HL-60 (cell line): ENCODE data around the gene NRP2.

Experiments used
- DNase-seq, 2 experiments: peaks; one replicate each; pipeline ENCODE4 v3.0.0-alpha.2; 2010 to 2020; ENCODE audit warnings: low read depth in 1 of 2, low spot score in 1 of 2
- H3K27ac ChIP-seq: fragments of 250-450 bp; sonication (Bioruptor Pico); replicated peaks from 2 replicates; pipeline ENCODE4 v1.5.1; 2020; ENCODE audit warnings: mild to moderate bottlenecking, moderate library complexity
- H3K27me3 ChIP-seq: fragments of 250-450 bp; sonication (Bioruptor Pico); 2 replicates; pipeline ENCODE4 v1.5.1; 2021; ENCODE audit warnings: mild to moderate bottlenecking, moderate library complexity; ENCODE audit not compliant: insufficient read depth, poor library complexity, severe bottlenecking
- H3K4me3 ChIP-seq: replicated peaks from 2 replicates; pipeline ENCODE4 v1.5.1; 2011; ENCODE audit warnings: mild to moderate bottlenecking, control low read depth, low read length; ENCODE audit not compliant: insufficient read depth
- CTCF ChIP-seq: IDR thresholded peaks from one replicate; pipeline ENCODE4 v1.5.1; 2011; ENCODE audit warnings: low read length, control low read depth, inconsistent platforms; ENCODE audit not compliant: insufficient read depth
- GABPA ChIP-seq: IDR thresholded peaks from 2 replicates; pipeline ENCODE4 v1.6.1; 2012; ENCODE audit warnings: low read depth
- POLR2AphosphoS5 ChIP-seq: IDR thresholded peaks from 2 replicates; pipeline ENCODE4 v1.6.1; 2012; ENCODE audit warnings: low read depth
- REST ChIP-seq: IDR thresholded peaks from 2 replicates; pipeline ENCODE4 v1.6.1; 2012; ENCODE audit warnings: low read depth; ENCODE audit not compliant: insufficient replicate concordance
- SPI1 ChIP-seq: IDR thresholded peaks from 2 replicates; pipeline ENCODE4 v1.6.1; 2012; ENCODE audit warnings: low read depth, mild to moderate bottlenecking, borderline replicate concordance

NRP2 gene

GRCh38 chr2:205738117-205738968, 56.0 kb downstream of the NRP2 start:
- H3K4me3 ChIP-seq, result no peak overlapping the region
- DNase-seq, result no peak
- TF ChIP-seq GABPA, result no peak
- TF ChIP-seq POLR2AphosphoS5, result no peak
- TF ChIP-seq REST, result no peak
- no peak for TF ChIP-seq CTCF
- no peak for TF ChIP-seq SPI1
- H3K27me3 ChIP-seq, result no peaks in the 10 kb centered on the region
- H3K27ac ChIP-seq, result no peak overlapping the region

DNA sequence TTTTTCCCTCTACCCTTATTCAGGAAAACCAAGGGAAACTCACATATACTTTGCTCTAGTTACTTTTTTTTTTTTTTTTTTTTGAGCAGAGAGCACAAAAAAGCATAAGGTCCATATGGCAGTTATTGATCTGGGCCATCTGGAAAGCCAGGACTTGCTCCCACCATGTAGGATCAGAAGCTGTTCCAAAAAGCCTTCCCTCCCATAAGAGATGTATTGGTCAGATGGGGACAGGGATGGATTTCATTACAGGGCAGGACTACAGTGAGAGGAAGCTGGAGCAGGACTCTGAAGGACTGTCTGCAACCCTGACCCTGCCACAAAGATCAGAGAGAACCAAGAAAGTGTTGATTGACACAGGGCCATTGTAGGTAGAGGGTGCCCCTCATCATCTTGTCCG, 57.3 kb downstream of the NRP2 start:
- no peak for DNase-seq
- TF ChIP-seq CTCF (no peak), GABPA (no peak), POLR2AphosphoS5 (no peak)
- no peaks in the 10 kb centered on the region for H3K27me3 ChIP-seq
- no peak overlapping the region for H3K27ac ChIP-seq
- no peak overlapping the region for H3K4me3 ChIP-seq

- Histone ChIP-seq H3K27me3 (no peaks in the 10 kb centered on the region), H3K27ac (no peak overlapping the region), H3K4me3 (no peak overlapping the region)
- no peak for DNase-seq
- TF ChIP-seq SPI1 (no peak), CTCF (no peak), POLR2AphosphoS5 (no peak), REST (no peak), GABPA (no peak)
Observed at GRCh38 chr2:205740381-205740780, 58.1 kb downstream of the NRP2 start.
